Upper lobe of right lung (tissue), 1 donor: ENCODE data around the gene LFNG. TPM values are rescaled to one million over a fixed set of nuclear protein-coding genes. Genes with fewer than 3 reads are reported as not detected.

Experiments
- ATAC-seq: fragments of 200-7000 bp; cut with Tn5 transposase; one replicate; pipeline ENCODE4 v1.9.1; 2020; ENCODE audit warnings: mild to moderate bottlenecking, moderate library complexity
- DNase-seq: peaks from one replicate; pipeline ENCODE4 v3.0.0-alpha.2; 2020
- H3K27ac ChIP-seq: fragments of 200-600 bp; one replicate; pipeline ENCODE4 v1.8.0; 2022
- H3K27me3 ChIP-seq: fragments of 200-600 bp; one replicate; pipeline ENCODE4 v1.8.0; 2022; ENCODE audit warnings: mild to moderate bottlenecking
- H3K36me3 ChIP-seq: fragments of 200-600 bp; one replicate; pipeline ENCODE4 v1.8.0; 2022
- H3K4me1 ChIP-seq: fragments of 200-600 bp; one replicate; pipeline ENCODE4 v1.8.0; 2022
- H3K4me3 ChIP-seq: fragments of 200-600 bp; one replicate; pipeline ENCODE4 v1.8.0; 2022; ENCODE audit warnings: mild to moderate bottlenecking
- H3K9me3 ChIP-seq: fragments of 200-600 bp; one replicate; pipeline ENCODE4 v1.8.0; 2022
- intact Hi-C: fragments of 100-400 bp; cut with DNase I; formaldehyde crosslinking; loops from one replicate; pipeline ENCODE4 v1.11.0; 2022
- microRNA-seq: library from miRNA; unstranded; fragments of <30 nt; microRNA quantifications from one replicate; pipeline ENCODE4 v1.2.0, GENCODE V29; 2020; ENCODE audit warnings: borderline microRNAs expressed
- total RNA-seq: library from RNA; stranded (reverse); fragmentation: NEBNext Ultra II Directional; extraction: Animal tissue kit (Norgen Biotek cat#: 25700); gene quantifications from one replicate; pipeline ENCODE4 v1.2.1, GENCODE V29; 2021
- TF ChIP-seq, protein P1 (sequence below): fragments of 200-600 bp; IDR thresholded peaks from one replicate; pipeline ENCODE4 v1.8.0; 2022; ENCODE audit warnings: antibody characterized with exemption
- donor health status: DM: no; HTN: yes; CAD: no; lungs with severe emphysema.

LFNG gene
- total RNA-seq, 1 donor from 2014 or later = 35.4 TPM

GRCh38 chr7:2575733-2576340 lies 56.3 kb downstream of the LFNG start:
- ATAC-seq = no peak
- Histone ChIP-seq H3K4me3 (no peak overlapping the region), H3K9me3 (no peaks in the 10 kb centered on the region), H3K27ac (no peak overlapping the region), H3K27me3 (no peaks in the 10 kb centered on the region), H3K36me3 (peaks cover 36% of the 10 kb centered on the region), H3K4me1 (no peaks in the 10 kb centered on the region)
- TF ChIP-seq, protein P1, sequence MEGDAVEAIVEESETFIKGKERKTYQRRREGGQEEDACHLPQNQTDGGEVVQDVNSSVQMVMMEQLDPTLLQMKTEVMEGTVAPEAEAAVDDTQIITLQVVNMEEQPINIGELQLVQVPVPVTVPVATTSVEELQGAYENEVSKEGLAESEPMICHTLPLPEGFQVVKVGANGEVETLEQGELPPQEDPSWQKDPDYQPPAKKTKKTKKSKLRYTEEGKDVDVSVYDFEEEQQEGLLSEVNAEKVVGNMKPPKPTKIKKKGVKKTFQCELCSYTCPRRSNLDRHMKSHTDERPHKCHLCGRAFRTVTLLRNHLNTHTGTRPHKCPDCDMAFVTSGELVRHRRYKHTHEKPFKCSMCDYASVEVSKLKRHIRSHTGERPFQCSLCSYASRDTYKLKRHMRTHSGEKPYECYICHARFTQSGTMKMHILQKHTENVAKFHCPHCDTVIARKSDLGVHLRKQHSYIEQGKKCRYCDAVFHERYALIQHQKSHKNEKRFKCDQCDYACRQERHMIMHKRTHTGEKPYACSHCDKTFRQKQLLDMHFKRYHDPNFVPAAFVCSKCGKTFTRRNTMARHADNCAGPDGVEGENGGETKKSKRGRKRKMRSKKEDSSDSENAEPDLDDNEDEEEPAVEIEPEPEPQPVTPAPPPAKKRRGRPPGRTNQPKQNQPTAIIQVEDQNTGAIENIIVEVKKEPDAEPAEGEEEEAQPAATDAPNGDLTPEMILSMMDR = no peak
- intact Hi-C loops = no loop called here
- DNase-seq = no peak

- no peaks in the 10 kb centered on the region for H3K9me3 ChIP-seq
- no peak overlapping the region for H3K27ac ChIP-seq
- ATAC-seq (no peak), DNase-seq (no peak)
- peaks cover 36% of the 10 kb centered on the region for H3K36me3 ChIP-seq
- no peaks in the 10 kb centered on the region for H3K27me3 ChIP-seq
- TF ChIP-seq, protein P1 = no peak
- intact Hi-C loops = no loop called here
- no peak overlapping the region for H3K4me3 ChIP-seq
- no peaks in the 10 kb centered on the region for H3K4me1 ChIP-seq
Observed at GRCh38 chr7:2576742-2577491, 57.3 kb downstream of the LFNG start.

Small RNAs within 50 kb of the gene (microRNA-seq; reads per million reads assigned to microRNA genes)
- not detected for gene MIR4648

Other genes with a start within 250 kb of the LFNG start
- gene SNX8, start 205.3 kb upstream of the LFNG start, total RNA-seq = 60.1 TPM
- gene EIF3B, start 164.9 kb upstream of the LFNG start, total RNA-seq = 107 TPM
- gene CHST12, start 116.2 kb upstream of the LFNG start, total RNA-seq = 29.8 TPM
- gene GRIFIN, start 43.4 kb upstream of the LFNG start, total RNA-seq = not detected
- gene BRAT1, start 35.8 kb downstream of the LFNG start, total RNA-seq = 24.1 TPM
- 22.2 TPM for gene IQCE, start 39.2 kb downstream of the LFNG start, total RNA-seq
- 48.8 TPM for gene TTYH3, start 112.2 kb downstream of the LFNG start, total RNA-seq
- gene AMZ1, start 168.4 kb downstream of the LFNG start, total RNA-seq = 0.29 TPM